Endodermal cell (in vitro differentiated cells): ENCODE results near the gene MRPS24. TPM values are rescaled to one million over a fixed set of nuclear protein-coding genes. Genes with fewer than 3 reads are reported as not detected.

ENCODE experiments used
- DNase-seq: peaks from one replicate; pipeline ENCODE4 v3.0.0-alpha.2; 2017
- H3K27ac ChIP-seq: 2 replicates; pipeline ENCODE4 v1.5.1; 2013; ENCODE audit warnings: mild to moderate bottlenecking, low read depth, low read length, moderate library complexity
- H3K27me3 ChIP-seq: 2 replicates; pipeline ENCODE4 v1.6.1; 2013; ENCODE audit warnings: mild to moderate bottlenecking, low read length, moderate library complexity; ENCODE audit not compliant: insufficient read depth, control insufficient read depth, poor library complexity, severe bottlenecking
- H3K36me3 ChIP-seq: 2 replicates; pipeline ENCODE4 v1.7.0; 2013; ENCODE audit warnings: mild to moderate bottlenecking, low read length, moderate library complexity; ENCODE audit not compliant: control insufficient read depth, insufficient read depth
- H3K4me1 ChIP-seq: one replicate; pipeline ENCODE4 v1.7.0; 2013; ENCODE audit warnings: low read length; ENCODE audit not compliant: control insufficient read depth, insufficient read depth
- H3K4me3 ChIP-seq: 2 replicates; pipeline ENCODE4 v1.5.1; 2013; ENCODE audit warnings: mild to moderate bottlenecking, low read length, moderate library complexity
- H3K9ac ChIP-seq: 2 replicates; pipeline ENCODE4 v1.6.1; 2013; ENCODE audit warnings: mild to moderate bottlenecking, low read length, moderate library complexity; ENCODE audit not compliant: poor library complexity, severe bottlenecking; ENCODE audit errors: extremely low read depth
- H3K9me3 ChIP-seq: 2 replicates; pipeline ENCODE4 v1.6.1; 2013; ENCODE audit warnings: mild to moderate bottlenecking, low read length, moderate library complexity; ENCODE audit not compliant: control insufficient read depth
- H3K27ac Mint-ChIP-seq: 2 replicates; pipeline ENCODE4 v1.8.0; 2020; ENCODE audit warnings: mixed read lengths
- H3K27me3 Mint-ChIP-seq: 2 replicates; pipeline ENCODE4 v1.8.0; 2021; ENCODE audit warnings: mild to moderate bottlenecking, mixed read lengths; ENCODE audit not compliant: insufficient read depth
- H3K36me3 Mint-ChIP-seq: 2 replicates; pipeline ENCODE4 v1.8.0; 2020; ENCODE audit warnings: low read depth, mixed read lengths
- H3K4me1 Mint-ChIP-seq: 2 replicates; pipeline ENCODE4 v1.8.0; 2020; ENCODE audit warnings: mixed read lengths
- H3K4me3 Mint-ChIP-seq: 2 replicates; pipeline ENCODE4 v1.8.0; 2020; ENCODE audit warnings: mild to moderate bottlenecking, moderate library complexity, mixed read lengths
- H3K9me3 Mint-ChIP-seq: 2 replicates; pipeline ENCODE4 v1.8.0; 2020; ENCODE audit warnings: mild to moderate bottlenecking, mixed read lengths
- WGBS, 2 experiments: methylation state at CpG; one replicate each; pipeline versions ENCODE4 v1.1.5 to v1.1.7; 2013; ENCODE audit warnings: missing lambda C conversion rate in 2 of 2, mixed read lengths in 1 of 2; ENCODE audit not compliant: insufficient coverage in 1 of 2, insufficient read length in 1 of 2; 5-methylcytosine and 5-hydroxymethylcytosine counted together
- total RNA-seq, 2 donors: library from RNA; stranded (reverse); fragmentation: NEBNext Ultra II Directional in 1 of 2; extraction: Animal tissue kit (Norgen Biotek cat#: 25700) in 1 of 2; gene quantifications; 2 replicates in 1 of 2; 3 replicates in 1 of 2; pipeline ENCODE4 v1.2.1, GENCODE V29; 2021
- TF ChIP-seq, protein P1 (sequence below): fragments of 200-600 bp; sonication (generic); conservative IDR thresholded peaks from 2 replicates; pipeline ENCODE4 v1.5.0; 2021; ENCODE audit warnings: antibody characterized with exemption, mild to moderate bottlenecking

The MRPS24 gene
- total RNA-seq, 2 donors from 2014 or later: 86.5 to 91.0 TPM

DNA sequence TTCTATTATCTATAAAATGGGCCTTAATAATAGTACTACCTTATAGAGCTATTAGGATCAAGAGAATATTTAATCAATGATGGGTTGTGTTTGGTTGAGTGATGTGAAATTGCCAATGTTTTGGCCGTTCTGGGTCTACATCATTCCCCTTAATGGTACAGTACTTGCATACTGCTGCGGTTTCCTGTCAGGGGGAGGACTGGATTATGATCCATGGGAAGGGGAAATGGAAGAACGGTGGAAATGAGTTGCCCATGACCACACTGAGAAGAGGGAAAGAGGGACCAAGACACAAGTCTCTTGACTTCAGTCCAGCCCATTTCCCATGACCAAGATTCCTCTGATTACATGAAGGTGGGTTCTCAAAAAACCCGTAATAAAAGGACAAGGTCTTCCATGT, 999 bp upstream of the MRPS24 start:
- Histone ChIP-seq H3K4me1 (peaks cover 4% of the 10 kb centered on the region), H3K9me3 (peaks cover 2% of the 10 kb centered on the region), H3K4me3 (peak overlapping the region; percentile 81), H3K27me3 (no peaks in the 10 kb centered on the region), H3K27ac (no peak overlapping the region), H3K9ac (no peak overlapping the region), H3K36me3 (peaks cover 18% of the 10 kb centered on the region)
- H3K27me3 Mint-ChIP-seq: peaks cover 8% of the 10 kb centered on the region
- H3K4me3 Mint-ChIP-seq: peak overlapping the region; percentile 88
- H3K9me3 Mint-ChIP-seq: peaks cover 2% of the 10 kb centered on the region
- H3K27ac Mint-ChIP-seq: no peak overlapping the region
- H3K36me3 Mint-ChIP-seq: peaks cover 21% of the 10 kb centered on the region
- DNase-seq: no peak
- peaks cover 13% of the 10 kb centered on the region for H3K4me1 Mint-ChIP-seq
- TF ChIP-seq, protein P1, sequence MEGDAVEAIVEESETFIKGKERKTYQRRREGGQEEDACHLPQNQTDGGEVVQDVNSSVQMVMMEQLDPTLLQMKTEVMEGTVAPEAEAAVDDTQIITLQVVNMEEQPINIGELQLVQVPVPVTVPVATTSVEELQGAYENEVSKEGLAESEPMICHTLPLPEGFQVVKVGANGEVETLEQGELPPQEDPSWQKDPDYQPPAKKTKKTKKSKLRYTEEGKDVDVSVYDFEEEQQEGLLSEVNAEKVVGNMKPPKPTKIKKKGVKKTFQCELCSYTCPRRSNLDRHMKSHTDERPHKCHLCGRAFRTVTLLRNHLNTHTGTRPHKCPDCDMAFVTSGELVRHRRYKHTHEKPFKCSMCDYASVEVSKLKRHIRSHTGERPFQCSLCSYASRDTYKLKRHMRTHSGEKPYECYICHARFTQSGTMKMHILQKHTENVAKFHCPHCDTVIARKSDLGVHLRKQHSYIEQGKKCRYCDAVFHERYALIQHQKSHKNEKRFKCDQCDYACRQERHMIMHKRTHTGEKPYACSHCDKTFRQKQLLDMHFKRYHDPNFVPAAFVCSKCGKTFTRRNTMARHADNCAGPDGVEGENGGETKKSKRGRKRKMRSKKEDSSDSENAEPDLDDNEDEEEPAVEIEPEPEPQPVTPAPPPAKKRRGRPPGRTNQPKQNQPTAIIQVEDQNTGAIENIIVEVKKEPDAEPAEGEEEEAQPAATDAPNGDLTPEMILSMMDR: no peak
- WGBS, 2 experiments: 71 to 90% methylated on average over 1 to 4 of the region's 4 CpGs

DNA sequence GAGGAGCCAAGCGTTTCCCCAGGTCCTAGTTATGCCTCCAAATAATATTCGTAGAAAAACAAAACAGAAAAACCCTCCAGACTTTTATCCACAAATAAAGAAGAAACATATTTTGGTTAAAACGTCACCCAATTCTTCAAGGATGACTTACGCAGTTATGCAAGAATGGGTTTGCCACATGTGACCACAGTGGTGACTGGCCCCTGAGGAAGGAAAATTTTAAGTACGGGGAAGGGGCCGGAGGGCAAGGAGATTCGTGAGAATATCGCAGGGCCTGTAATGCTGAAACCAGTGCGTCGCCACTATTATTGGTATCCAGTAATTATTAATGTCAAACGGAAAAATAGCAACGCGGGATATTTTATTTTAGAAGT, 537 bp upstream of the MRPS24 start:
- Mint-ChIP-seq H3K27ac (peak overlapping the region; percentile 92), H3K9me3 (peaks cover 7% of the 10 kb centered on the region), H3K36me3 (peaks cover 22% of the 10 kb centered on the region), H3K27me3 (peaks cover 8% of the 10 kb centered on the region), H3K4me1 (peaks cover 13% of the 10 kb centered on the region), H3K4me3 (peak overlapping the region; percentile 88)
- H3K9ac ChIP-seq: peak overlapping the region; percentile 59
- no peaks in the 10 kb centered on the region for H3K27me3 ChIP-seq
- TF ChIP-seq, protein P1: no peak
- no peak for DNase-seq
- peaks cover 22% of the 10 kb centered on the region for H3K36me3 ChIP-seq
- peak overlapping the region; percentile 32 for H3K27ac ChIP-seq
- WGBS, 2 experiments: 77 to 82% methylated on average over 12 to 13 of the region's 13 CpGs
- peak overlapping the region; percentile 81 for H3K4me3 ChIP-seq
- peaks cover 4% of the 10 kb centered on the region for H3K4me1 ChIP-seq
- peaks cover 6% of the 10 kb centered on the region for H3K9me3 ChIP-seq

DNA sequence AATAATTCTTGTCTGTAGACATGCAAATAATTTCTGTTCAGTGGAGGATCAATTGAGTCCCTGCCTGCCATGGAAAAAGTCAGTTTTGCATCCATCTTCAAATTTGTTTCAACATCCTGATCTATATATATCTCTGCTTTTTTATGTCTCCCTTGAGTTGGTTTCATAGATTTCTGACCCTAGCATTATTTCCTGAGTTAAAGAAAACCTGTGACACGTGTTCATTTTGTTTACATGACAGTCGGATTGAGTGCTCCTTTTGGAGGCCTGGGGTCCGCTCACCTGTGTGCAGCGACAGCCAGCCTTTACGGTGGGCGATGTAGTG, 674 bp downstream of the MRPS24 start:
- 4% methylated on average over 5 to 6 of the region's 6 CpGs for WGBS, 2 experiments
- Mint-ChIP-seq H3K4me1 (peaks cover 13% of the 10 kb centered on the region), H3K36me3 (peaks cover 22% of the 10 kb centered on the region), H3K27ac (peak overlapping the region; percentile 91), H3K9me3 (peaks cover 9% of the 10 kb centered on the region), H3K4me3 (peak overlapping the region; percentile 88), H3K27me3 (peaks cover 8% of the 10 kb centered on the region)
- DNase-seq: no peak
- Histone ChIP-seq H3K27ac (no peak overlapping the region), H3K4me3 (peak overlapping the region; percentile 82), H3K36me3 (peaks cover 22% of the 10 kb centered on the region), H3K4me1 (peaks cover 4% of the 10 kb centered on the region), H3K27me3 (no peaks in the 10 kb centered on the region), H3K9me3 (peaks cover 11% of the 10 kb centered on the region), H3K9ac (peak overlapping the region; percentile 50)
- TF ChIP-seq, protein P1: no peak
